ENCODE results near the gene OR10A2. TPM values are rescaled to one million over a fixed set of nuclear protein-coding genes. Genes with fewer than 3 reads are reported as not detected.

OR10A2 gene
- polyA plus RNA-seq, 1 of the 3 experiments (the other 2 are of a cell fraction) = not detected

- Histone ChIP-seq H3K27me3 (ENCODE audit: insufficient read depth) (no peaks in the 10 kb centered on the region), H2AFZ (ENCODE audit: low read depth) (no peak overlapping the region), H3K36me3 (replicated peaks in 1 of 2; ENCODE audit: control insufficient read depth in 1 of 2, insufficient read depth in 2 of 2, low read length in 1 of 2) (no peaks in the 10 kb centered on the region), H3K9ac (no peak overlapping the region), H3K79me2 (ENCODE audit: insufficient read depth) (no peaks in the 10 kb centered on the region), H4K20me1 (ENCODE audit: insufficient read depth) (no peaks in the 10 kb centered on the region), H3K4me2 (no peak overlapping the region), H3K4me1 (ENCODE audit: control insufficient read depth in 1 of 2, insufficient read depth in 2 of 2, low read depth in 1 of 2, low read length in 1 of 2) (no peaks in the 10 kb centered on the region), H3K9me2 (no peaks in the 10 kb centered on the region), H3K4me3 (ENCODE audit: low read depth in 2 of 2, low read length in 1 of 2) (no peak overlapping the region), H3K27ac (ENCODE audit: low read depth in 2 of 2, low read length in 1 of 2) (no peak overlapping the region), H3K9me3 (no peaks in the 10 kb centered on the region), H3F3A (replicated peaks; ENCODE audit: insufficient read depth) (no peaks in the 10 kb centered on the region)
- TF ChIP-seq MXI1 (IDR thresholded peaks at IDR 0.05; ENCODE audit: low read depth, low read length) = no peak
- no peak for TF ChIP-seq TAF1 (IDR thresholded peaks at IDR 0.05; ENCODE audit: borderline replicate concordance, low read depth, low read length)
- TF ChIP-seq JUND (IDR thresholded peaks at IDR 0.05) = no peak
- no peak for TF ChIP-seq TEAD4 (IDR thresholded peaks at IDR 0.05; ENCODE audit: borderline replicate concordance, insufficient read depth)
- no peak for TF ChIP-seq USF2 (IDR thresholded peaks at IDR 0.05; ENCODE audit: borderline replicate concordance, low read depth, low read length)
- TF ChIP-seq, protein P1, sequence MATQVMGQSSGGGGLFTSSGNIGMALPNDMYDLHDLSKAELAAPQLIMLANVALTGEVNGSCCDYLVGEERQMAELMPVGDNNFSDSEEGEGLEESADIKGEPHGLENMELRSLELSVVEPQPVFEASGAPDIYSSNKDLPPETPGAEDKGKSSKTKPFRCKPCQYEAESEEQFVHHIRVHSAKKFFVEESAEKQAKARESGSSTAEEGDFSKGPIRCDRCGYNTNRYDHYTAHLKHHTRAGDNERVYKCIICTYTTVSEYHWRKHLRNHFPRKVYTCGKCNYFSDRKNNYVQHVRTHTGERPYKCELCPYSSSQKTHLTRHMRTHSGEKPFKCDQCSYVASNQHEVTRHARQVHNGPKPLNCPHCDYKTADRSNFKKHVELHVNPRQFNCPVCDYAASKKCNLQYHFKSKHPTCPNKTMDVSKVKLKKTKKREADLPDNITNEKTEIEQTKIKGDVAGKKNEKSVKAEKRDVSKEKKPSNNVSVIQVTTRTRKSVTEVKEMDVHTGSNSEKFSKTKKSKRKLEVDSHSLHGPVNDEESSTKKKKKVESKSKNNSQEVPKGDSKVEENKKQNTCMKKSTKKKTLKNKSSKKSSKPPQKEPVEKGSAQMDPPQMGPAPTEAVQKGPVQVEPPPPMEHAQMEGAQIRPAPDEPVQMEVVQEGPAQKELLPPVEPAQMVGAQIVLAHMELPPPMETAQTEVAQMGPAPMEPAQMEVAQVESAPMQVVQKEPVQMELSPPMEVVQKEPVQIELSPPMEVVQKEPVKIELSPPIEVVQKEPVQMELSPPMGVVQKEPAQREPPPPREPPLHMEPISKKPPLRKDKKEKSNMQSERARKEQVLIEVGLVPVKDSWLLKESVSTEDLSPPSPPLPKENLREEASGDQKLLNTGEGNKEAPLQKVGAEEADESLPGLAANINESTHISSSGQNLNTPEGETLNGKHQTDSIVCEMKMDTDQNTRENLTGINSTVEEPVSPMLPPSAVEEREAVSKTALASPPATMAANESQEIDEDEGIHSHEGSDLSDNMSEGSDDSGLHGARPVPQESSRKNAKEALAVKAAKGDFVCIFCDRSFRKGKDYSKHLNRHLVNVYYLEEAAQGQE (IDR thresholded peaks at IDR 0.05; ENCODE audit: low read depth, low read length) = no peak
- no peak for TF ChIP-seq ELF1 (IDR thresholded peaks at IDR 0.05)
- no peak for DNase-seq
- ChIA-PET CTCF (no interaction called here), POLR2A (no interaction called here)
- 17% methylated on average over 2 of the region's 5 CpGs for WGBS (ENCODE audit: low lambda C conversion rate)
Observed at GRCh38 chr11:6818967-6819366, 43.9 kb upstream of the OR10A2 start.

- Histone ChIP-seq H4K20me1 (ENCODE audit: insufficient read depth) (no peaks in the 10 kb centered on the region), H3K27me3 (ENCODE audit: insufficient read depth) (no peaks in the 10 kb centered on the region), H3F3A (replicated peaks; ENCODE audit: insufficient read depth) (no peaks in the 10 kb centered on the region), H3K27ac (ENCODE audit: low read depth in 2 of 2, low read length in 1 of 2) (no peak overlapping the region), H2AFZ (ENCODE audit: low read depth) (no peak overlapping the region), H3K36me3 (replicated peaks in 1 of 2; ENCODE audit: control insufficient read depth in 1 of 2, insufficient read depth in 2 of 2, low read length in 1 of 2) (no peaks in the 10 kb centered on the region), H3K9ac (no peak overlapping the region), H3K4me3 (ENCODE audit: low read depth in 2 of 2, low read length in 1 of 2) (no peak overlapping the region), H3K4me2 (no peak overlapping the region), H3K9me3 (no peaks in the 10 kb centered on the region), H3K4me1 (ENCODE audit: control insufficient read depth in 1 of 2, insufficient read depth in 2 of 2, low read depth in 1 of 2, low read length in 1 of 2) (no peaks in the 10 kb centered on the region), H3K79me2 (ENCODE audit: insufficient read depth) (no peaks in the 10 kb centered on the region), H3K9me2 (no peaks in the 10 kb centered on the region)
- WGBS (ENCODE audit: low lambda C conversion rate) = 2% methylated on average over 5 of the region's 5 CpGs
- TF ChIP-seq GABPA (IDR thresholded peaks at IDR 0.05; ENCODE audit: low read depth) = no peak
- no peak for TF ChIP-seq CHD2 (IDR thresholded peaks at IDR 0.05; ENCODE audit: low read length, partially characterized antibody)
- TF ChIP-seq, protein P2, sequence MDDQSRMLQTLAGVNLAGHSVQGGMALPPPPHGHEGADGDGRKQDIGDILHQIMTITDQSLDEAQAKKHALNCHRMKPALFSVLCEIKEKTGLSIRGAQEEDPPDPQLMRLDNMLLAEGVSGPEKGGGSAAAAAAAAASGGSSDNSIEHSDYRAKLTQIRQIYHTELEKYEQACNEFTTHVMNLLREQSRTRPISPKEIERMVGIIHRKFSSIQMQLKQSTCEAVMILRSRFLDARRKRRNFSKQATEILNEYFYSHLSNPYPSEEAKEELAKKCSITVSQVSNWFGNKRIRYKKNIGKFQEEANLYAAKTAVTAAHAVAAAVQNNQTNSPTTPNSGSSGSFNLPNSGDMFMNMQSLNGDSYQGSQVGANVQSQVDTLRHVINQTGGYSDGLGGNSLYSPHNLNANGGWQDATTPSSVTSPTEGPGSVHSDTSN (IDR thresholded peaks at IDR 0.05) = no peak
- TF ChIP-seq, protein P3, sequence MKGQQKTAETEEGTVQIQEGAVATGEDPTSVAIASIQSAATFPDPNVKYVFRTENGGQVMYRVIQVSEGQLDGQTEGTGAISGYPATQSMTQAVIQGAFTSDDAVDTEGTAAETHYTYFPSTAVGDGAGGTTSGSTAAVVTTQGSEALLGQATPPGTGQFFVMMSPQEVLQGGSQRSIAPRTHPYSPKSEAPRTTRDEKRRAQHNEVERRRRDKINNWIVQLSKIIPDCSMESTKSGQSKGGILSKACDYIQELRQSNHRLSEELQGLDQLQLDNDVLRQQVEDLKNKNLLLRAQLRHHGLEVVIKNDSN (IDR thresholded peaks at IDR 0.05; ENCODE audit: borderline replicate concordance, low read depth) = no peak
- TF ChIP-seq TEAD4 (IDR thresholded peaks at IDR 0.05; ENCODE audit: borderline replicate concordance, insufficient read depth) = no peak
- TF ChIP-seq FOXM1 (IDR thresholded peaks at IDR 0.05; ENCODE audit: low read depth) = no peak
- no peak for TF ChIP-seq NRF1 (IDR thresholded peaks at IDR 0.05; ENCODE audit: low read depth, low read length)
- CTCF ChIA-PET = interaction anchor here (1.0 to 1.6 kb wide), 3 partner anchors 9 to 13 kb away, joined by 3 to 15 read pairs (median 4); no protein-coding TSS in a partner anchor
- DNase-seq = no peak
- POLR2A ChIA-PET = no interaction called here
Observed at GRCh38 chr11:6824136-6824823, 38.6 kb upstream of the OR10A2 start.

All from SK-N-SH (cell line).